HepG2 (cell line): ENCODE measurements around the gene RRAS2. TPM values are rescaled to one million over a fixed set of nuclear protein-coding genes. Genes with fewer than 3 reads are reported as not detected.

Experiments
- ATAC-seq: fragments of 200-7000 bp; cut with Tn5 transposase; 3 replicates; pipeline ENCODE4 v1.9.1; 2020; ENCODE audit warnings: mild to moderate bottlenecking, moderate library complexity
- BruUV-seq: library from RNA; stranded (reverse); fragments of 400-500 nt; replicated peaks from 2 replicates; lab custom pipeline; 2021; lab: Mats Ljungman, UMichigan
- CTCF ChIA-PET: fragments of 300-600 bp; formaldehyde crosslinking; extraction: SDS; loops from one replicate; lab custom pipeline; 2021; ENCODE audit warnings: low total read pairs, inconsistent platforms, low intra/inter-chr PET ratio; lab: Yijun Ruan, JAX
- POLR2A ChIA-PET: fragments of 350-600 bp; sonication (Branson Sonifier 250); formaldehyde crosslinking; loops from one replicate; lab custom pipeline; 2020; ENCODE audit warnings: antibody characterized with exemption, inconsistent platforms; lab: Yijun Ruan, JAX
- DNase-seq: peaks from one replicate; pipeline ENCODE4 v3.0.0-alpha.2; 2015; ENCODE audit warnings: low spot score
- FAIRE-seq: peaks from 3 replicates; lab custom pipeline; 2011; peaks lifted over from hg19 to GRCh38; lab: Jason Lieb, UNC
- H2AFZ ChIP-seq: one replicate; pipeline ENCODE4 v1.6.1; 2011; ENCODE audit warnings: low read length, inconsistent platforms
- H3K27ac ChIP-seq: fragments of 300-600 bp; 3 replicates; pipeline ENCODE4 v1.8.0; 2011; ENCODE audit warnings: mixed run types, mild to moderate bottlenecking, mixed read lengths, low read length, inconsistent platforms; ENCODE audit not compliant: insufficient read depth; ENCODE audit errors: extremely low read length
- H3K27me3 ChIP-seq, 2 experiments: fragments of 200-600 bp in 1 of 2; 2 replicates in 1 of 2; 3 replicates in 1 of 2; pipeline versions ENCODE4 v1.6.0 to v1.8.0; 2011; ENCODE audit warnings: low read length in 2 of 2, mild to moderate bottlenecking in 2 of 2, moderate library complexity in 2 of 2, inconsistent platforms in 1 of 2; ENCODE audit not compliant: insufficient read depth in 2 of 2, control insufficient read depth in 1 of 2
- H3K36me3 ChIP-seq, 2 experiments: fragments of 200-600 bp in 1 of 2; replicated peaks in 1 of 2; 2 replicates in 1 of 2; 3 replicates in 1 of 2; pipeline versions ENCODE4 v1.5.1 to v1.8.0; 2011; ENCODE audit warnings: low read length in 2 of 2, inconsistent platforms in 1 of 2; ENCODE audit not compliant: insufficient read depth in 2 of 2, control insufficient read depth in 1 of 2
- H3K4me1 ChIP-seq: 2 replicates; pipeline ENCODE4 v1.5.1; 2012; ENCODE audit warnings: low read length, inconsistent platforms; ENCODE audit not compliant: insufficient read depth
- H3K4me2 ChIP-seq: 2 replicates; pipeline ENCODE4 v1.6.0; 2011; ENCODE audit warnings: low read depth, low read length, inconsistent platforms
- H3K4me3 ChIP-seq, 3 experiments: fragments of 200-600 bp in 1 of 3; sonication (generic), shearing (Covaris generic) in 1 of 3; replicated peaks in 1 of 3; 2 replicates each; pipeline ENCODE4 v1.5.1; 2011 to 2016; ENCODE audit warnings: low read length in 3 of 3, inconsistent platforms in 2 of 3, low read depth in 2 of 3, mild to moderate bottlenecking in 2 of 3, control low read depth in 1 of 3, mixed read lengths in 1 of 3; ENCODE audit not compliant: insufficient read depth in 1 of 3
- H3K79me2 ChIP-seq: one replicate; pipeline ENCODE4 v1.6.1; 2011; ENCODE audit warnings: low read length, inconsistent platforms; ENCODE audit not compliant: insufficient read depth
- H3K9ac ChIP-seq: 2 replicates; pipeline ENCODE4 v1.6.0; 2011; ENCODE audit warnings: mild to moderate bottlenecking, low read depth, low read length, inconsistent platforms; ENCODE audit not compliant: insufficient read depth
- H3K9me3 ChIP-seq: 2 replicates; pipeline ENCODE4 v1.5.1; 2012; ENCODE audit warnings: mild to moderate bottlenecking, low read length
- H4K20me1 ChIP-seq: 2 replicates; pipeline ENCODE4 v1.6.0; 2011; ENCODE audit warnings: inconsistent platforms, mild to moderate bottlenecking, low read length, moderate library complexity; ENCODE audit not compliant: insufficient read depth
- ATF7 ChIP-seq, 2 experiments: fragments of 450-650 bp in 1 of 2; sonication (generic) in 1 of 2; formaldehyde crosslinking in 1 of 2; IDR thresholded peaks; 2 replicates each; pipeline versions ENCODE4 v1.4.0 to v1.6.1; 2016 to 2020; ENCODE audit warnings: antibody characterized with exemption in 1 of 2, mild to moderate bottlenecking in 1 of 2, missing genetic modification reagents in 1 of 2
- GABPA ChIP-seq, 2 experiments: IDR thresholded peaks; 2 replicates each; pipeline ENCODE4 v1.6.1; 2011 to 2016; ENCODE audit warnings: low read depth in 2 of 2, low read length in 1 of 2, missing biosample characterization in 1 of 2, missing genetic modification characterization in 1 of 2
- GFI1 ChIP-seq: sonication (generic); formaldehyde crosslinking; IDR thresholded peaks from 2 replicates; pipeline ENCODE4 v1.5.0; 2020; ENCODE audit warnings: missing genetic modification reagents, mild to moderate bottlenecking, borderline replicate concordance
- SP140L ChIP-seq: sonication (generic); formaldehyde crosslinking; IDR thresholded peaks from 2 replicates; pipeline ENCODE4 v1.4.0; 2020; ENCODE audit warnings: missing genetic modification reagents, borderline replicate concordance
- SRF ChIP-seq: IDR thresholded peaks from 2 replicates; pipeline ENCODE4 v1.6.1; 2011; ENCODE audit warnings: mild to moderate bottlenecking, low read depth, low read length, moderate library complexity
- ZNF180 ChIP-seq: sonication (generic); formaldehyde crosslinking; IDR thresholded peaks from 2 replicates; pipeline ENCODE4 v1.4.0; 2020; ENCODE audit warnings: low read depth, missing genetic modification reagents, borderline replicate concordance
- ZNF264 ChIP-seq: sonication (generic); formaldehyde crosslinking; IDR thresholded peaks from 2 replicates; pipeline ENCODE4 v1.4.0; 2020; ENCODE audit warnings: missing genetic modification reagents
- ZNF646 ChIP-seq: sonication (generic); formaldehyde crosslinking; IDR thresholded peaks from 2 replicates; pipeline ENCODE4 v1.9.0; 2021; ENCODE audit warnings: mild to moderate bottlenecking, missing genetic modification reagents
- WGBS: methylation state at CpG from one replicate; pipeline ENCODE4 v1.1.6; 2017; ENCODE audit warnings: low lambda C conversion rate; 5-methylcytosine and 5-hydroxymethylcytosine counted together
- in situ Hi-C: cut with HindIII; loops from 2 replicates; pipeline ENCODE4 v1.10.0; 2017; ENCODE audit warnings: low pct_unique_long_range_greater_than_20kb; ENCODE audit not compliant: extremely low pct_ligation_motif_present
- intact Hi-C: fragments of 100-400 bp; cut with micrococcal nuclease; formaldehyde crosslinking; loops from one replicate; pipeline ENCODE4 v1.10.0; 2022; ENCODE audit not compliant: unreplicated experiment
- polyA plus RNA-seq, 8 experiments: library from polyadenylated mRNA; depleted of rRNA in 3 of 8; stranded (reverse) in 7 of 8; unstranded in 1 of 8; fragments of >200 nt; fragmentation: Illumina TruSeq in 4 of 8; extraction: Trizol in 4 of 8; gene quantifications; 2 replicates each; pipeline versions ENCODE4 v1.2.1 to v1.2.3, GENCODE V29; 2011 to 2016; ENCODE audit warnings: low read depth in 4 of 8, missing spikeins in 1 of 8, mixed read lengths in 1 of 8; ENCODE audit not compliant: insufficient read depth in 1 of 8
- total RNA-seq, 5 experiments: library from RNA; depleted of rRNA; stranded (reverse); fragments of >200 nt; fragmentation: Illumina TruSeq; extraction: Trizol; gene quantifications; 2 replicates each; pipeline ENCODE4 v1.2.3, GENCODE V29; 2016; ENCODE audit warnings: low read depth in 1 of 5

Gene RRAS2
- total and polyA plus RNA-seq, 2 of the 13 experiments (the other 11 are each of a cell fraction or from before 2014, with no cell fraction given), result 19.0 to 44.1 TPM

DNA sequence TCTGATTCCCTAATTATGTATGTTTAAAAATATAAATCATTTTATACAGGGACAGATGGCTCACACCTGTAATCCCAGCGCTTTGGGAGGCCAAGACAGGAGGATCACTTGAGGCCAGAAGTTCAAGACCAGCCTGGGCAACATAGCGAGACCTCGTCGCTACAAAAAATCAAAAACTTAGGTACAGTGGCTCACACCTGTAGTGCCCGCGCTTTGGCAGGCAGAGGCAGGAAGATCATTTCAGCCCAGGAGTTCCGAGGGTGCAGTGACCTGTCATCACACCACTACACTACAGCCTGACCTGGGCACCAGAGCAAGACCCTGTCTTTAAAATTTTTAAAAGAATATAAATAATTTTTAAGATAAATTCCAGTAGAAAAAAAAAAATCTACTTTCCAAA, 11.5 kb downstream of the RRAS2 start:
- Histone ChIP-seq H2AFZ (no peak overlapping the region), H3K79me2 (peaks cover 80% of the 10 kb centered on the region), H3K27me3 (no peaks in the 10 kb centered on the region), H3K4me2 (no peak overlapping the region), H3K4me3 (no peak overlapping the region), H3K9ac (no peak overlapping the region), H3K9me3 (peaks cover 10% of the 10 kb centered on the region; the same call in 1 of the 2 replicates), H4K20me1 (no peaks in the 10 kb centered on the region), H3K36me3 (no peaks in the 10 kb centered on the region; a peak in 1 of 5 replicates), H3K4me1 (peaks cover 22% of the 10 kb centered on the region), H3K27ac (no peak overlapping the region)
- intact Hi-C loops, result no loop called here
- no peak for FAIRE-seq
- WGBS, result 98% methylated on average over 7 of the region's 7 CpGs
- in situ Hi-C loops, result no loop called here
- ChIA-PET POLR2A (no interaction called here), CTCF (no interaction called here)
- DNase-seq, result no peak
- BruUV-seq, result no TSS peak
- ATAC-seq, result no peak
- TF ChIP-seq GFI1 (CRISPR knock-in tag) (no peak), GABPA (IDR thresholded peaks at IDR 0.05; ENCODE audit: low read depth, low read length) (no peak), GABPA (CRISPR knock-in tag; IDR thresholded peaks at IDR 0.05; ENCODE audit: low read depth) (no peak), ATF7 (IDR thresholded peaks at IDR 0.05) (no peak), ATF7 (CRISPR knock-in tag; IDR thresholded peaks at IDR 0.05) (no peak), SRF (no peak), SP140L (CRISPR knock-in tag) (no peak), ZNF180 (CRISPR knock-in tag) (no peak), ZNF264 (CRISPR knock-in tag) (no peak), ZNF646 (CRISPR knock-in tag) (no peak)
